OCI-LY7 (cell line): ENCODE data around the gene UHMK1. TPM values are rescaled to one million over a fixed set of nuclear protein-coding genes. Genes with fewer than 3 reads are reported as not detected.

Experiments used
- BruUV-seq: library from RNA; stranded (reverse); fragments of 400-500 nt; replicated peaks from 2 replicates; lab custom pipeline; 2021; lab: Mats Ljungman, UMichigan
- CTCF ChIA-PET: fragments of 300-600 bp; sonication (Branson Sonifier 250); formaldehyde crosslinking; loops from one replicate; lab custom pipeline; 2022; ENCODE audit warnings: antibody characterized with exemption; ENCODE audit not compliant: unreplicated experiment; lab: Charles Lee
- POLR2A ChIA-PET: fragments of 300-600 bp; sonication (Branson Sonifier 250); formaldehyde crosslinking; loops from one replicate; lab custom pipeline; 2022; ENCODE audit warnings: antibody characterized with exemption; lab: Charles Lee
- DNase-seq: peaks from one replicate; pipeline ENCODE4 v3.0.0-alpha.2; 2015; ENCODE audit warnings: low spot score
- H2AFZ ChIP-seq: fragments of 200-600 bp; sonication (generic), shearing (Covaris generic); 2 replicates; pipeline ENCODE4 v1.6.1; 2014; ENCODE audit warnings: mild to moderate bottlenecking, antibody characterized with exemption, low read length, moderate library complexity
- H3K27ac ChIP-seq: fragments of 200-600 bp; sonication (generic); 2 replicates; pipeline ENCODE4 v1.5.1; 2014; ENCODE audit warnings: mixed run types, low read depth, mild to moderate bottlenecking, moderate library complexity, low read length, inconsistent platforms; ENCODE audit not compliant: poor library complexity, severe bottlenecking
- H3K36me3 ChIP-seq: fragments of 200-600 bp; sonication (generic); 2 replicates; pipeline ENCODE4 v1.6.1; 2014; ENCODE audit warnings: mild to moderate bottlenecking, antibody characterized with exemption, low read length, moderate library complexity, mixed read lengths; ENCODE audit not compliant: insufficient read depth
- H3K4me1 ChIP-seq: fragments of 200-600 bp; sonication (generic); 2 replicates; pipeline ENCODE4 v1.5.1; 2014; ENCODE audit warnings: mild to moderate bottlenecking, low read length; ENCODE audit not compliant: insufficient read depth, poor library complexity, severe bottlenecking
- H3K4me2 ChIP-seq: fragments of 200-600 bp; sonication (generic); 2 replicates; pipeline ENCODE4 v1.6.1; 2014; ENCODE audit warnings: mild to moderate bottlenecking, low read length
- H3K4me3 ChIP-seq: fragments of 200-600 bp; sonication (generic); 2 replicates; pipeline ENCODE4 v1.5.1; 2014; ENCODE audit warnings: mild to moderate bottlenecking, low read depth, low read length; ENCODE audit not compliant: poor library complexity, severe bottlenecking
- H3K79me2 ChIP-seq: fragments of 200-600 bp; sonication (generic); 2 replicates; pipeline ENCODE4 v1.6.1; 2016; ENCODE audit warnings: low read depth, mild to moderate bottlenecking, low read length, moderate library complexity, mixed read lengths; ENCODE audit not compliant: insufficient read depth
- H3K9me2 ChIP-seq: fragments of 200-600 bp; sonication (generic); 2 replicates; pipeline ENCODE4 v1.6.1; 2016; ENCODE audit warnings: mild to moderate bottlenecking, low read length, mixed read lengths; ENCODE audit not compliant: insufficient read depth
- H3K9me3 ChIP-seq: fragments of 200-600 bp; sonication (generic); 2 replicates; pipeline ENCODE4 v1.6.1; 2014; ENCODE audit warnings: mild to moderate bottlenecking, mixed run types, low read length, mixed read lengths
- H4K20me1 ChIP-seq: fragments of 200-600 bp; sonication (generic); 2 replicates; pipeline ENCODE4 v1.6.1; 2014; ENCODE audit warnings: mild to moderate bottlenecking, antibody characterized with exemption, low read length, moderate library complexity, mixed read lengths; ENCODE audit not compliant: insufficient read depth
- EZH2phosphoT487 ChIP-seq: fragments of 200-600 bp; sonication (generic); IDR thresholded peaks from 2 replicates; pipeline ENCODE4 v1.6.1; 2018; ENCODE audit warnings: low read depth, borderline replicate concordance, mild to moderate bottlenecking, mixed run types, antibody characterized with exemption, low read length, moderate library complexity, mixed read lengths
- intact Hi-C: fragments of 100-400 bp; cut with micrococcal nuclease; formaldehyde crosslinking; loops from one replicate; pipeline ENCODE4 v1.10.0; 2022; ENCODE audit not compliant: unreplicated experiment
- total RNA-seq, 2 experiments: library from RNA; depleted of rRNA in 1 of 2; stranded (reverse); fragments of >200 nt in 1 of 2; shearing (Covaris generic) in 1 of 2; gene quantifications; 2 replicates each; pipeline ENCODE4 v1.2.3, GENCODE V29; 2014 to 2022
- TF ChIP-seq, protein P1 (sequence below): fragments of 200-600 bp; sonication (generic); conservative IDR thresholded peaks from 2 replicates; pipeline ENCODE4 v1.5.1; 2014; ENCODE audit warnings: mild to moderate bottlenecking, antibody characterized with exemption, low read length, moderate library complexity, mixed read lengths

Gene UHMK1
- total RNA-seq, 2 experiments from 2014 or later, result 27.8 to 33.8 TPM

DNA sequence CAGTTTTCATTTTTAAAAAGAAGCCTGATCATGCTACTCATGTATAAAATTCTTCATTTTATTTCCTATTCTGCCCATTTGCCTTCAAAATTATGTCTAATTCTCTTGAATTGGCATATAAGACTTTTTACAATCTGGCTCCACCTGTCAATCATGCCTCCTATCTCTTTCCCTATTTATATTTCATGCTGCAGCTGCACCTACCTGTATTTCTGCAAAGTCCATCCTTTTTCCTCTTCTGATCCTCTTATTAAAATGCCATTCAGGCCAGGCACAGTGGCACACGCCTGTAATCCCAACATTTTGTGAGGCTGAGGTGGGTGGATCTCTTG is 33.3 kb downstream of the UHMK1 start:
- Histone ChIP-seq H3K4me1 (peaks cover 11% of the 10 kb centered on the region), H3K4me2 (no peak overlapping the region), H3K9me2 (no peaks in the 10 kb centered on the region), H4K20me1 (peaks cover 7% of the 10 kb centered on the region; the same call in 1 of the 2 replicates), H2AFZ (no peak overlapping the region), H3K4me3 (no peak overlapping the region), H3K79me2 (no peaks in the 10 kb centered on the region), H3K27ac (no peak overlapping the region), H3K36me3 (peaks cover 37% of the 10 kb centered on the region), H3K9me3 (no peaks in the 10 kb centered on the region)
- DNase-seq, result no peak
- intact Hi-C loops, result no loop called here
- CTCF ChIA-PET, result no interaction called here
- POLR2A ChIA-PET, result interaction anchor here (0.6 kb wide), 2 partner anchors 10 to 384 kb away, joined by 4 to 5 read pairs; no protein-coding TSS in a partner anchor
- BruUV-seq, result no TSS peak
- no peak for TF ChIP-seq EZH2phosphoT487
- TF ChIP-seq, protein P1, sequence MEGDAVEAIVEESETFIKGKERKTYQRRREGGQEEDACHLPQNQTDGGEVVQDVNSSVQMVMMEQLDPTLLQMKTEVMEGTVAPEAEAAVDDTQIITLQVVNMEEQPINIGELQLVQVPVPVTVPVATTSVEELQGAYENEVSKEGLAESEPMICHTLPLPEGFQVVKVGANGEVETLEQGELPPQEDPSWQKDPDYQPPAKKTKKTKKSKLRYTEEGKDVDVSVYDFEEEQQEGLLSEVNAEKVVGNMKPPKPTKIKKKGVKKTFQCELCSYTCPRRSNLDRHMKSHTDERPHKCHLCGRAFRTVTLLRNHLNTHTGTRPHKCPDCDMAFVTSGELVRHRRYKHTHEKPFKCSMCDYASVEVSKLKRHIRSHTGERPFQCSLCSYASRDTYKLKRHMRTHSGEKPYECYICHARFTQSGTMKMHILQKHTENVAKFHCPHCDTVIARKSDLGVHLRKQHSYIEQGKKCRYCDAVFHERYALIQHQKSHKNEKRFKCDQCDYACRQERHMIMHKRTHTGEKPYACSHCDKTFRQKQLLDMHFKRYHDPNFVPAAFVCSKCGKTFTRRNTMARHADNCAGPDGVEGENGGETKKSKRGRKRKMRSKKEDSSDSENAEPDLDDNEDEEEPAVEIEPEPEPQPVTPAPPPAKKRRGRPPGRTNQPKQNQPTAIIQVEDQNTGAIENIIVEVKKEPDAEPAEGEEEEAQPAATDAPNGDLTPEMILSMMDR, result no peak

DNA sequence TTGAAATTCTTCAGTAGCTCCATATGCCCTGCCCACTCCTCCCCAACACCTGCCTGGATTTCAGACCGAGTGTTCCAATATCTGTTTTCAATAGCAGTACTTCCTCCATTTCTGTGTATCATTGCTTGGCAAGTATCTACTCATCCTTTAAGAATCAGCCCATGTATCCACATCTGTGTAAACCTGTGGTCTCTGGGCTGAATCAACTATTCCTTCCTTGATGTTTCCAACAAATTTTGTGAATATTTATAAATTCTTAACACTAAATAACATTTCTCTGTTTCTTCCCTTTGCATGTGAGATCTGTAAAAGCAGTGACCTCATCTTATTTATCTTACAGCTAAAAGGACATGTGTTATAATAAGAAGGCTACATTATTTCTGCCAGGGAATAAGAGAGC is 37.9 kb downstream of the UHMK1 start:
- H3K79me2 ChIP-seq, result no peaks in the 10 kb centered on the region
- H3K4me3 ChIP-seq, result no peak overlapping the region
- TF ChIP-seq EZH2phosphoT487, result no peak
- TF ChIP-seq, protein P1, result no peak
- intact Hi-C loops, result no loop called here
- POLR2A ChIA-PET, result no interaction called here
- 0 out of 2 replicates have a peak, but pooled peaks cover 5% of the 10 kb centered on the region for H3K36me3 ChIP-seq
- H3K9me3 ChIP-seq, result no peaks in the 10 kb centered on the region
- H3K4me2 ChIP-seq, result no peak overlapping the region
- no peak overlapping the region for H3K27ac ChIP-seq
- CTCF ChIA-PET, result no interaction called here
- no peaks in the 10 kb centered on the region for H3K9me2 ChIP-seq
- no TSS peak for BruUV-seq
- H4K20me1 ChIP-seq, result no peaks in the 10 kb centered on the region
- DNase-seq, result no peak
- H2AFZ ChIP-seq, result no peak overlapping the region
- H3K4me1 ChIP-seq, result peaks cover 2% of the 10 kb centered on the region

DNA sequence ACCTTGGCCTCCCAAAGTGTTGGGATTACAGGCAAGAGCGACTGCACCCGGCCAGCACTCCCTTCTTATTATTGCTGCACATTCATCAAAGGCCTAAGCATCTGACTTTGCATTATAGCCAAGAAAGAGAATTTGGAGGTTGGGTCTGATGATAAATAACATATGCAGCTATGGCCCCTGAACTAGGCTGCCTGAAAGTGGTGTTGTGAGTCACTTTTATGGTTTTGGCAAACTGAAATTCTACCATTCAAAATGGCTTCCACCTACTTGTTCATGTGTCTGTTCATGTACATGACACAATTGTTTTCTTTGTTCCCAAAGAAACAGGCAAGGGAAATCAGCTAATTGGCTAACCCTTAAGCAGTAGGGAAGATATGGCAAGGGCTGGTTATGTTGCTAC is 38.9 kb downstream of the UHMK1 start:
- no peaks in the 10 kb centered on the region for H3K79me2 ChIP-seq
- H3K4me1 ChIP-seq, result no peaks in the 10 kb centered on the region
- ChIA-PET CTCF (no interaction called here), POLR2A (no interaction called here)
- TF ChIP-seq, protein P1, result no peak
- no peak for TF ChIP-seq EZH2phosphoT487
- H3K4me2 ChIP-seq, result no peak overlapping the region
- H3K36me3 ChIP-seq, result no peaks in the 10 kb centered on the region
- no peaks in the 10 kb centered on the region for H4K20me1 ChIP-seq
- no peak for DNase-seq
- intact Hi-C loops, result no loop called here
- BruUV-seq, result no TSS peak
- no peak overlapping the region for H3K27ac ChIP-seq
- H2AFZ ChIP-seq, result no peak overlapping the region
- no peaks in the 10 kb centered on the region for H3K9me2 ChIP-seq
- no peaks in the 10 kb centered on the region for H3K9me3 ChIP-seq
- H3K4me3 ChIP-seq, result no peak overlapping the region
